Ishikawa (cell line): ENCODE measurements around the gene IMMP2L.

ENCODE experiments used
- CEBPB ChIP-seq: IDR thresholded peaks from 2 replicates; pipeline ENCODE4 v1.6.1; 2012
- EGR1 ChIP-seq: IDR thresholded peaks from 2 replicates; pipeline ENCODE4 v1.6.1; 2012
- EP300 ChIP-seq: IDR thresholded peaks from 2 replicates; pipeline ENCODE4 v1.6.1; 2012; ENCODE audit warnings: borderline replicate concordance
- MAX ChIP-seq: IDR thresholded peaks from 2 replicates; pipeline ENCODE4 v1.6.1; 2012
- NFIC ChIP-seq: IDR thresholded peaks from 2 replicates; pipeline ENCODE4 v1.6.1; 2012
- REST ChIP-seq: IDR thresholded peaks from 2 replicates; pipeline ENCODE4 v1.6.1; 2012; ENCODE audit warnings: low read depth, mild to moderate bottlenecking
- TAF1 ChIP-seq: IDR thresholded peaks from 2 replicates; pipeline ENCODE4 v1.6.1; 2012; ENCODE audit warnings: low read depth, mild to moderate bottlenecking
- USF1 ChIP-seq: IDR thresholded peaks from 2 replicates; pipeline ENCODE4 v1.6.1; 2012

GRCh38 chr7:111363099-111363498, 199.2 kb downstream of the IMMP2L start:
- TF ChIP-seq USF1 = no peak
- no peak for TF ChIP-seq CEBPB
- no peak for TF ChIP-seq TAF1
- no peak for TF ChIP-seq MAX
- no peak for TF ChIP-seq REST
- TF ChIP-seq EP300 = no peak
- no peak for TF ChIP-seq EGR1
- TF ChIP-seq NFIC = no peak
